Bronchial epithelial cell (primary cell): ENCODE measurements around the gene SLC35D1. TPM values are rescaled to one million over a fixed set of nuclear protein-coding genes. Genes with fewer than 3 reads are reported as not detected.
"Not testable (repeated sequence)": the region's sequence is repeated elsewhere in the genome, so short reads cannot be mapped to it uniquely, and the experiment has no call there.

Experiments
- DNase-seq: peaks from one replicate; pipeline ENCODE4 v3.0.0-alpha.2; 2010; ENCODE audit warnings: low read depth
- FAIRE-seq: peaks from 2 replicates; lab custom pipeline; 2011; peaks lifted over from hg19 to GRCh38; lab: Jason Lieb, UNC
- H3K27me3 ChIP-seq: 2 replicates; pipeline ENCODE4 v1.5.1; 2011; ENCODE audit warnings: low read length; ENCODE audit not compliant: control insufficient read depth, insufficient read depth
- H3K36me3 ChIP-seq: 2 replicates; pipeline ENCODE4 v1.5.1; 2011; ENCODE audit warnings: low read length; ENCODE audit not compliant: control insufficient read depth, insufficient read depth
- H3K4me3 ChIP-seq: 2 replicates; pipeline ENCODE4 v1.5.1; 2011; ENCODE audit warnings: mild to moderate bottlenecking, low read depth, low read length, control low read depth
- total RNA-seq: library from RNA; depleted of rRNA; stranded (reverse); fragments of >200 nt; gene quantifications from 2 replicates; pipeline ENCODE4 v1.2.1, GENCODE V29; 2014
- TF ChIP-seq, protein P1 (sequence below): IDR thresholded peaks from 2 replicates; pipeline ENCODE4 v1.5.1; 2011; ENCODE audit warnings: mild to moderate bottlenecking, moderate library complexity, low read length, control low read depth, inconsistent platforms; ENCODE audit not compliant: insufficient read depth, severe bottlenecking

SLC35D1 gene
- total RNA-seq, 1 donor from 2014 or later, result 9.5 TPM

DNA sequence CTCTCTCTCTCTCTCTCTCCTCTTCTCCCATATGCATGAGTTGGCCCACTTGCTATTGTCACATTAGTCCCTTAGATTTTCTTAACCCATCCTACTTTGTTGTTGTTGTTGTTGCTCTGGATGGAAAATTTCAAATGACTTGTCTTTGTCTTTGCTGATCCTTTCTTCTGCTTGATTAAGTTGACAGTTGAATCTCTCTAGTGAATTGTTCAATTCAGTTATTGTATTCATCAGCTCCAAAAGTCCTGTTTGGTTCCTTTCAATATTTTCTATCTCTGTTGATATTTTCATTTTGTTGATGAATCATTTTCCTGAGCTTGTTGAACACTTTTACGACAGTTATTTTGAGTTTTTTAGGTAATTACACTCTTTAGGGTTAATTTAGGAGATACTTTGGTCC, 18.8 kb upstream of the SLC35D1 start:
- FAIRE-seq (no peak), DNase-seq (no peak)
- Histone ChIP-seq H3K4me3 (no peak overlapping the region), H3K27me3 (no peaks in the 10 kb centered on the region), H3K36me3 (no peaks in the 10 kb centered on the region)
- TF ChIP-seq, protein P1, sequence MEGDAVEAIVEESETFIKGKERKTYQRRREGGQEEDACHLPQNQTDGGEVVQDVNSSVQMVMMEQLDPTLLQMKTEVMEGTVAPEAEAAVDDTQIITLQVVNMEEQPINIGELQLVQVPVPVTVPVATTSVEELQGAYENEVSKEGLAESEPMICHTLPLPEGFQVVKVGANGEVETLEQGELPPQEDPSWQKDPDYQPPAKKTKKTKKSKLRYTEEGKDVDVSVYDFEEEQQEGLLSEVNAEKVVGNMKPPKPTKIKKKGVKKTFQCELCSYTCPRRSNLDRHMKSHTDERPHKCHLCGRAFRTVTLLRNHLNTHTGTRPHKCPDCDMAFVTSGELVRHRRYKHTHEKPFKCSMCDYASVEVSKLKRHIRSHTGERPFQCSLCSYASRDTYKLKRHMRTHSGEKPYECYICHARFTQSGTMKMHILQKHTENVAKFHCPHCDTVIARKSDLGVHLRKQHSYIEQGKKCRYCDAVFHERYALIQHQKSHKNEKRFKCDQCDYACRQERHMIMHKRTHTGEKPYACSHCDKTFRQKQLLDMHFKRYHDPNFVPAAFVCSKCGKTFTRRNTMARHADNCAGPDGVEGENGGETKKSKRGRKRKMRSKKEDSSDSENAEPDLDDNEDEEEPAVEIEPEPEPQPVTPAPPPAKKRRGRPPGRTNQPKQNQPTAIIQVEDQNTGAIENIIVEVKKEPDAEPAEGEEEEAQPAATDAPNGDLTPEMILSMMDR, result no peak

DNA sequence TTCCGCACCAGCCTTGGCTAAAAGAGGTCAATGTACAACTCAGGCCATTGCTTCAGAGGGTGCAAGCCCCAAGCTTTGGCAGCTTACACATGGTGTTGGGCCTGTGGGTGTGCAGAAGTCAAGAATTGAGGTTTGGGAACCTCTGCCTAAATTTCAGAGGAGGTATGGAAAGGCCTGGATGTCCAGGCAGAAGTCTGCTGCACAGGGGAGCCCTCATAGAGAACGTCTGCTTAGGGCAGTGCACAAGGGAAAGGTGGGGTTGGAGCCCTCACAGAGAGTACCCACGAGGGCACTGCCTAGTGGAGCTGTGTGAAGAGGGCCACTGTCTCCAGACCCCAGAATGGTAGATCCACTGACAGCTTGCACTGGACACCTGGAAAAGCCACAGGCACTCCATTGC, 13.7 kb upstream of the SLC35D1 start:
- FAIRE-seq, result not testable (repeated sequence)

DNA sequence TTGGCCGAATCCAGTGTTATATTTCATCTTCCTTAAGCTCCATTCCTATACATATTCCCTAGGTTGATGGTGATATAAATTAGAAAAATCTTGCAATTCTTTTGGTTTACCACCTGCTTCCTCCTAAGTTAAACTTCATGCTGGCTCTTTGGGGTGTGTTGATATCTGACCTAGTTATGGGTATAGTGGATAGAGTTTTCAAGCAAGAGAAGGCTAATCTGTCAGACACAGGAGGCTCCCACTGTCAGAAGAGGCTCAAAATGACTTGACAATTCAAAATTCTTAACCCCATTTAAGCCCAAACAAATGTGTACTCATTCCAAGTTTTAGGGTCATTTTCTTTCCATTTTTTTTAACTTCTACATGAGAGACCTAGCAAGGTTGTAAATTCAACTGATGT, 8.5 kb upstream of the SLC35D1 start:
- no peaks in the 10 kb centered on the region for H3K36me3 ChIP-seq
- no peak for DNase-seq
- TF ChIP-seq, protein P1, result no peak
- FAIRE-seq, result no peak
- H3K4me3 ChIP-seq, result no peak overlapping the region
- no peaks in the 10 kb centered on the region for H3K27me3 ChIP-seq

More for the DNA sequence above, 13.7 kb upstream of the SLC35D1 start:
- H3K4me3 ChIP-seq, H3K27me3 ChIP-seq, H3K36me3 ChIP-seq, DNase-seq: not testable (repeated sequence)

DNA sequence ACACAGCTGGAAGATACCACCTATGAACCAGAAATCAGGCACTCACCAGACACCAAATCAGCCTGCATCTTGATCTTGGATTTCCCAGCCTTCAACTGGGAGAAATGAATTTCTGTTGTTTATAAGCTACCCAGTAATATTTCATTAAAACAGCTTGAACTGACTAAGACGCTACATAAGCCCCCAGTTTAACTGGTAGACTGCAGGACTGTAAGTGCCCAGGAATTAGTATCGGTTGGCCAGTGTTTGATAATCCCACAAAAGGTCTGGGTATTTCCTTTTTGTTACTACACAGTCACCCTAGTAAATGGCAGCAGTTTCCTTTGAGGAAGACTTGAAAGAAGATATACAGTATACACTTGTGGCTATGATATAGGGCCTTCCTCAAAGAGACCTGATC, 7.3 kb upstream of the SLC35D1 start:
- no peak overlapping the region for H3K4me3 ChIP-seq
- no peaks in the 10 kb centered on the region for H3K36me3 ChIP-seq
- FAIRE-seq (no peak), DNase-seq (no peak)
- TF ChIP-seq, protein P1, result no peak
- no peaks in the 10 kb centered on the region for H3K27me3 ChIP-seq

DNA sequence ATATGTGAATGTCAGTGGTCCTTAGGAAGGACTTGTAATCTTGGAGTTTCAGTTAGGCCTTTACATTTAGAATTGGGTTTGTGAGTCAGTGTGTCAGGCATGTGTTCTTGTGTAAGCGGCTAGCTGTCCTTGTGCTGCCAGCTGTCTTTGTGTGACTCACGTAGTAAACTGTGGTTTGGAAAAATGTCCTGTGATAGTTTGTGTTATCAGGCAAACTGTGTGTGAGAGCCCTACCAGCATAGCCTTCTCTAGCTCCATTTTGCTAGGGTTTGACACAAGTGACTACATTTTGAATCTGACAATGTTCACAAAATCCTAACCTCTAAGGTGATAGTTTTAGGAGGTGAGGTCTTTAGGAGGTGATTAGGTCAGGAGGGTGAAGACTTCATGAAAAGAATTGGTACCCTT, 6.9 kb upstream of the SLC35D1 start:
- TF ChIP-seq, protein P1, result no peak
- DNase-seq (peak; percentile 97), FAIRE-seq (peak; percentile 62)
- Histone ChIP-seq H3K36me3 (no peaks in the 10 kb centered on the region), H3K4me3 (no peak overlapping the region), H3K27me3 (no peaks in the 10 kb centered on the region)

DNA sequence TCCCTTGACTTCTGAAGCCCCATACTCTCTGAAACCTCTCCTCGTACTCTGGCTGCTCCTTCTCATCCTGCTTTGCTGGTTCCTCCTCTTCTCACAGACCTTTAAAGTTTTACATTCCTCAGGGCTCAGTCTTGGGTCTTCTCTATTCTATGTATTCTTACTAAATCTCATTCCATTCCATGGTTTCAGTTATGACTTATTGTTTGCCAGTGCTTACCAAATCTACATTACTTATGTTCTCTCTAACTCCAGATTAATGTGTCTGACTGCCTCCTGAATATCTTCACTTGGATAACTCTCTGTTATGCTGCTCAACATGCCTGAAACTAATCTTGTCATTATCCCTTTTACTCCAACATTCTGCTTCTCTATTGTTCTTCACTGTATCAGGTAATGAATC, 5.4 kb upstream of the SLC35D1 start:
- TF ChIP-seq, protein P1, result no peak
- DNase-seq, result peak; percentile 33
- H3K36me3 ChIP-seq, result no peaks in the 10 kb centered on the region
- no peak overlapping the region for H3K4me3 ChIP-seq
- H3K27me3 ChIP-seq, result no peaks in the 10 kb centered on the region
- no peak for FAIRE-seq
